Muscle layer of duodenum (tissue), 2 donors: ENCODE results near the gene PFDN5.
A peak's percentile ranks its signal among the peaks of the same experiment; 100 is the strongest.

Experiments
- H3K27ac ChIP-seq: one replicate; pipeline ENCODE4 v1.7.0; 2013; ENCODE audit warnings: mild to moderate bottlenecking, low read length
- H3K27me3 ChIP-seq: one replicate; pipeline ENCODE4 v1.7.0; 2013; ENCODE audit warnings: low read depth, mild to moderate bottlenecking, control low read depth, low read length
- H3K36me3 ChIP-seq, 2 donors: one replicate each; pipeline ENCODE4 v1.7.0; 2013; ENCODE audit warnings: low read length in 2 of 2, control low read depth in 1 of 2, mild to moderate bottlenecking in 1 of 2; ENCODE audit not compliant: insufficient read depth in 2 of 2, control insufficient read depth in 1 of 2
- H3K4me1 ChIP-seq, 2 donors: one replicate each; pipeline ENCODE4 v1.7.0; 2013; ENCODE audit warnings: low read length in 2 of 2, mild to moderate bottlenecking in 2 of 2, control low read depth in 1 of 2, moderate library complexity in 1 of 2; ENCODE audit not compliant: insufficient read depth in 2 of 2, control insufficient read depth in 1 of 2
- H3K4me3 ChIP-seq, 2 donors: one replicate each; pipeline ENCODE4 v1.7.0; 2013; ENCODE audit warnings: low read length in 2 of 2, low read depth in 1 of 2, mild to moderate bottlenecking in 1 of 2
- H3K9me3 ChIP-seq, 2 donors: one replicate each; pipeline ENCODE4 v1.7.0; 2013; ENCODE audit warnings: low read length in 2 of 2, control low read depth in 1 of 2, mild to moderate bottlenecking in 1 of 2; ENCODE audit not compliant: control insufficient read depth in 1 of 2
- donor health status: healthy.

PFDN5 gene

GRCh38 chr12:53344824-53345485, 49.6 kb downstream of the PFDN5 start:
- Histone ChIP-seq H3K4me3 (peak overlapping the region; percentile 68 to 81), H3K27me3 (no peaks in the 10 kb centered on the region), H3K27ac (peak overlapping the region; percentile 23), H3K4me1 (peaks cover 4 to 15% of the 10 kb centered on the region in 2 donors), H3K36me3 (no peaks in the 10 kb centered on the region), H3K9me3 (no peaks in the 10 kb centered on the region)

- peaks cover 4 to 15% of the 10 kb centered on the region in 2 donors for H3K4me1 ChIP-seq
- H3K27me3 ChIP-seq: no peaks in the 10 kb centered on the region
- H3K27ac ChIP-seq: peak overlapping the region; percentile 23
- peak overlapping the region; percentile 68 to 81 for H3K4me3 ChIP-seq
- H3K36me3 ChIP-seq: no peaks in the 10 kb centered on the region
- no peaks in the 10 kb centered on the region for H3K9me3 ChIP-seq
These were observed 50.3 kb downstream of the PFDN5 start for GRCh38 chr12:53345486-53346188.

- Histone ChIP-seq H3K27ac (no peak overlapping the region), H3K4me3 (no peak overlapping the region), H3K27me3 (no peaks in the 10 kb centered on the region), H3K36me3 (no peaks in the 10 kb centered on the region), H3K4me1 (peaks cover 4 to 15% of the 10 kb centered on the region in 2 donors), H3K9me3 (no peaks in the 10 kb centered on the region)
These were observed 51.1 kb downstream of the PFDN5 start for GRCh38 chr12:53346491-53346890.

- H3K27me3 ChIP-seq: no peaks in the 10 kb centered on the region
These were observed 52.6 kb downstream of the PFDN5 start for GRCh38 chr12:53347905-53348304.

More at GRCh38 chr12:53347905-53348304, 52.6 kb downstream of the PFDN5 start:
- H3K4me3 ChIP-seq: no peak overlapping the region
- peaks cover 4 to 15% of the 10 kb centered on the region in 2 donors for H3K4me1 ChIP-seq
- H3K9me3 ChIP-seq: no peaks in the 10 kb centered on the region
- no peaks in the 10 kb centered on the region for H3K36me3 ChIP-seq
- no peak overlapping the region for H3K27ac ChIP-seq
